ENCODE results near the gene GATAD2A.

GATAD2A gene

GRCh38 chr19:19529783-19530422 is 124.4 kb downstream of the GATAD2A start:
- Mint-ChIP-seq H3K4me3 (no peak overlapping the region), H3K4me1 (peaks cover 20% of the 10 kb centered on the region), H3K27ac (peak overlapping the region in 1 of 3 experiments; percentile 82), H3K36me3 (ENCODE audit: low read depth) (peaks cover 11% of the 10 kb centered on the region), H3K27me3 (ENCODE audit: low read depth) (peaks cover 3% of the 10 kb centered on the region), H3K9me3 (no peaks in the 10 kb centered on the region)
- no peak for TF ChIP-seq CTCF (IDR thresholded peaks at IDR 0.05; ENCODE audit: unreplicated experiment in 3 of 3)

- Mint-ChIP-seq H3K27me3 (ENCODE audit: low read depth) (peaks cover 3% of the 10 kb centered on the region), H3K4me1 (peaks cover 20% of the 10 kb centered on the region), H3K27ac (no peak overlapping the region), H3K9me3 (no peaks in the 10 kb centered on the region), H3K4me3 (no peak overlapping the region), H3K36me3 (ENCODE audit: low read depth) (peaks cover 11% of the 10 kb centered on the region)
- no peak for TF ChIP-seq CTCF (IDR thresholded peaks at IDR 0.05; ENCODE audit: unreplicated experiment in 3 of 3)
Measured at GRCh38 chr19:19530423-19530804, 124.9 kb downstream of the GATAD2A start.

GRCh38 chr19:19530889-19531288 is 125.4 kb downstream of the GATAD2A start:
- no peak for TF ChIP-seq CTCF (IDR thresholded peaks at IDR 0.05; ENCODE audit: unreplicated experiment in 3 of 3)
- peaks cover 20% of the 10 kb centered on the region for H3K4me1 Mint-ChIP-seq
- peaks cover 11% of the 10 kb centered on the region for H3K36me3 Mint-ChIP-seq (ENCODE audit: low read depth)
- H3K27ac Mint-ChIP-seq, result peak overlapping the region in 1 of 3 experiments; percentile 11
- H3K9me3 Mint-ChIP-seq, result no peaks in the 10 kb centered on the region
- H3K4me3 Mint-ChIP-seq, result no peak overlapping the region
- H3K27me3 Mint-ChIP-seq (ENCODE audit: low read depth), result peaks cover 3% of the 10 kb centered on the region

- Mint-ChIP-seq H3K4me3 (peak overlapping the region in 1 of 3 experiments; percentile 26), H3K4me1 (peaks cover 20% of the 10 kb centered on the region), H3K9me3 (no peaks in the 10 kb centered on the region), H3K27ac (no peak overlapping the region), H3K27me3 (ENCODE audit: low read depth) (peaks cover 3% of the 10 kb centered on the region), H3K36me3 (ENCODE audit: low read depth) (peaks cover 11% of the 10 kb centered on the region)
- peak; percentile 91 to 97 (median 92) for TF ChIP-seq CTCF (IDR thresholded peaks at IDR 0.05; ENCODE audit: unreplicated experiment in 3 of 3)
Measured at GRCh38 chr19:19531951-19532805, 126.7 kb downstream of the GATAD2A start.

- H3K9me3 Mint-ChIP-seq, result no peaks in the 10 kb centered on the region
- no peak overlapping the region for H3K27ac Mint-ChIP-seq
- H3K4me3 Mint-ChIP-seq, result no peak overlapping the region
- H3K4me1 Mint-ChIP-seq, result peaks cover 20% of the 10 kb centered on the region
- peaks cover 3% of the 10 kb centered on the region for H3K27me3 Mint-ChIP-seq (ENCODE audit: low read depth)
- no peak for TF ChIP-seq CTCF (IDR thresholded peaks at IDR 0.05; ENCODE audit: unreplicated experiment in 3 of 3)
- peaks cover 10% of the 10 kb centered on the region for H3K36me3 Mint-ChIP-seq (ENCODE audit: low read depth)
Measured at GRCh38 chr19:19532806-19533701, 127.6 kb downstream of the GATAD2A start.
